HepG2 (cell line): Measurements from ENCODE around the gene DDOST. TPM values are rescaled to one million over a fixed set of nuclear protein-coding genes. Genes with fewer than 3 reads are reported as not detected.

Experiments
- GMEB1 ChIP-seq: sonication (generic); formaldehyde crosslinking; IDR thresholded peaks from 2 replicates; pipeline ENCODE4 v1.5.1; 2020; ENCODE audit warnings: missing genetic modification reagents, mild to moderate bottlenecking, borderline replicate concordance
- KLF12 ChIP-seq: sonication (generic); formaldehyde crosslinking; IDR thresholded peaks from 2 replicates; pipeline ENCODE4 v1.4.0; 2020; ENCODE audit warnings: missing genetic modification reagents, borderline replicate concordance
- LCORL ChIP-seq, 2 experiments: fragments of 450-650 bp in 1 of 2; sonication (generic) in 1 of 2; formaldehyde crosslinking in 1 of 2; IDR thresholded peaks; 2 replicates each; pipeline versions ENCODE4 v1.5.0 to v1.6.1; 2017 to 2020; ENCODE audit warnings: antibody characterized with exemption in 1 of 2, missing genetic modification reagents in 1 of 2
- MED8 ChIP-seq: sonication (generic); formaldehyde crosslinking; IDR thresholded peaks from 2 replicates; pipeline ENCODE4 v1.8.1; 2023; ENCODE audit warnings: mild to moderate bottlenecking, missing genetic modification reagents; ENCODE audit not compliant: insufficient replicate concordance
- NCOA2 ChIP-seq: sonication (generic); formaldehyde crosslinking; IDR thresholded peaks from 2 replicates; pipeline ENCODE4 v1.8.0; 2022; ENCODE audit warnings: inconsistent platforms
- NFRKB ChIP-seq: fragments of 450-650 bp; IDR thresholded peaks from 2 replicates; pipeline ENCODE4 v1.6.1; 2017
- POLR2AphosphoS2 ChIP-seq: IDR thresholded peaks from 2 replicates; pipeline ENCODE4 v1.6.1; 2011; ENCODE audit warnings: low read depth, low read length, improper control_type of control experiment
- SSRP1 ChIP-seq: IDR thresholded peaks from 2 replicates; pipeline ENCODE4 v1.6.1; 2016; ENCODE audit warnings: control low read depth
- ZNF251 ChIP-seq: sonication (generic); formaldehyde crosslinking; IDR thresholded peaks from 2 replicates; pipeline ENCODE4 v1.9.0; 2021; ENCODE audit warnings: mild to moderate bottlenecking, missing genetic modification reagents
- ZNF256 ChIP-seq: sonication (generic); formaldehyde crosslinking; conservative IDR thresholded peaks from 2 replicates; pipeline ENCODE4 v1.4.0; 2020; ENCODE audit warnings: missing genetic modification reagents
- ZNF546 ChIP-seq: sonication (generic); formaldehyde crosslinking; conservative IDR thresholded peaks from 2 replicates; pipeline ENCODE4 v1.8.1; 2023; ENCODE audit warnings: mild to moderate bottlenecking, missing genetic modification reagents
- ZNF766 ChIP-seq: sonication (generic); formaldehyde crosslinking; IDR thresholded peaks from 2 replicates; pipeline ENCODE4 v1.5.0; 2020; ENCODE audit warnings: missing genetic modification reagents, borderline replicate concordance
- ZNF792 ChIP-seq: IDR thresholded peaks from 2 replicates; pipeline ENCODE4 v1.6.1; 2016
- ZSCAN29 ChIP-seq: sonication (generic); formaldehyde crosslinking; conservative IDR thresholded peaks from 2 replicates; pipeline ENCODE4 v1.4.0; 2020; ENCODE audit warnings: mild to moderate bottlenecking, missing genetic modification reagents
- polyA plus RNA-seq, 8 experiments: library from polyadenylated mRNA; depleted of rRNA in 3 of 8; stranded (reverse) in 7 of 8; unstranded in 1 of 8; fragments of >200 nt; fragmentation: Illumina TruSeq in 4 of 8; extraction: Trizol in 4 of 8; gene quantifications; 2 replicates each; pipeline versions ENCODE4 v1.2.1 to v1.2.3, GENCODE V29; 2011 to 2016; ENCODE audit warnings: low read depth in 4 of 8, missing spikeins in 1 of 8, mixed read lengths in 1 of 8; ENCODE audit not compliant: insufficient read depth in 1 of 8
- total RNA-seq, 5 experiments: library from RNA; depleted of rRNA; stranded (reverse); fragments of >200 nt; fragmentation: Illumina TruSeq; extraction: Trizol; gene quantifications; 2 replicates each; pipeline ENCODE4 v1.2.3, GENCODE V29; 2016; ENCODE audit warnings: low read depth in 1 of 5
- TF ChIP-seq, protein P1 (sequence below): sonication (generic); formaldehyde crosslinking; IDR thresholded peaks from 2 replicates; pipeline ENCODE4 v1.5.0; 2020; ENCODE audit warnings: mild to moderate bottlenecking, missing genetic modification reagents, borderline replicate concordance
- TF ChIP-seq, protein P2 (sequence below): sonication (generic); formaldehyde crosslinking; IDR thresholded peaks from 2 replicates; pipeline ENCODE4 v1.5.1; 2020; ENCODE audit warnings: missing genetic modification reagents, mild to moderate bottlenecking, borderline replicate concordance
- TF ChIP-seq, protein P3 (sequence below): sonication (generic); formaldehyde crosslinking; IDR thresholded peaks from 2 replicates; pipeline ENCODE4 v1.4.0; 2020; ENCODE audit warnings: missing genetic modification reagents, borderline replicate concordance

Gene DDOST
- total and polyA plus RNA-seq, 2 of the 13 experiments (the other 11 are each of a cell fraction or from before 2014, with no cell fraction given), result 335 to 494 TPM

DNA sequence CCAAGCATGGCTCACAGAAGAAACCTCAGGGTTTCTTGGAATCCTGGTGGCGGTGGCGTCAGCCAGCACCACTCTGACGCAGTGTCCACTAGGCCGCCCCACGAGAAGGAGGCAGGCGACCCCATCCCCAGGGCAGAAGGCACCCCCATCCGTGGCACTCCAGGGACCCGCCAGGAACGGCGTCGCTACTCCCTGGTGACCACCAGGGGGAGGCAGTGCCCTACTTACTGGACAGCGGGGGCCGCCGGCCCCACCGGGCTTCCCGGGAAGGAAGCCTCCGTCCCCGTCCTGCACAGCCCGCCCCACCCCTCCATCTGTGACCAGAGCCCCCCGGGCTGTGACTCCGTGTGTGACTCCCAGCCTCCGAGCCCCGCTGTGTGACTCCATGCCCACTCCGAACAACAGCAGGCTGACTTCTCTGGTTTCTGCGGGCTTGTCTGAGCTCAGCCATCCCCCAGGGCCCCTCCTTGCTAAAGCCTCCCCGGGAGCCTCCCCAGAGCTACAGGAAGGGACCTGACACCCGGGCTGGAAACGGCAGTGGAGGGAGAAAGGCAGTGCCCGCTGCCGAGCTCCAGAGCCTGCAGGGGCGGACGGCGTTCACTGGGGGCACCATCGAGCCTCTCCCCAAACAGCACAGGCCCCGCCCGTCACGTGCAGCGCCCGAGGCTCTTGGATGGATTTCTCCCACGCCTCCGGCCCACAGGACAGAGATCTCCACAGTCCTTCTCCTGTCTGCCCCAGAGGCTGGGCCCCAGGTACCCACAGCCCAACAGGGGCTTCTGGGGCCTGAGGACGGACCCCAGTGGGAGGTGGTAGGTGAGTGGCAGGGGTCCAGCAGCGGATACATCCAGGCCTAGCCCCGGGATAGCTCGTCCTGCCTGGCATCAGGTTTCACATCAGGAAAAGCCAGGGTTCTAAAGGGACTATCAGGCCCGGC, 35.5 kb upstream of the DDOST start (continued):
- TF ChIP-seq ZNF251 (CRISPR knock-in tag) (no peak), KLF12 (CRISPR knock-in tag) (peak; percentile 91; the same call in 1 of the 2 replicates), ZNF256 (no peak), MED8 (no peak), SSRP1 (CRISPR knock-in tag) (no peak), POLR2AphosphoS2 (no peak), ZNF766 (CRISPR knock-in tag) (peak; percentile 46; the same call in 1 of the 2 replicates), ZSCAN29 (CRISPR knock-in tag) (0 out of 2 replicates have a peak, but pooled peaks have one; percentile 57), ZNF792 (CRISPR knock-in tag) (no peak), GMEB1 (CRISPR knock-in tag) (peak; percentile 51; the same call in 1 of the 2 replicates), LCORL (IDR thresholded peaks at IDR 0.05) (no peak), LCORL (CRISPR knock-in tag; IDR thresholded peaks at IDR 0.05) (peak; percentile 78), NCOA2 (no peak), ZNF546 (CRISPR knock-in tag) (0 out of 2 replicates have a peak, but pooled peaks have one; percentile 39), NFRKB (no peak)
- TF ChIP-seq, protein P1, sequence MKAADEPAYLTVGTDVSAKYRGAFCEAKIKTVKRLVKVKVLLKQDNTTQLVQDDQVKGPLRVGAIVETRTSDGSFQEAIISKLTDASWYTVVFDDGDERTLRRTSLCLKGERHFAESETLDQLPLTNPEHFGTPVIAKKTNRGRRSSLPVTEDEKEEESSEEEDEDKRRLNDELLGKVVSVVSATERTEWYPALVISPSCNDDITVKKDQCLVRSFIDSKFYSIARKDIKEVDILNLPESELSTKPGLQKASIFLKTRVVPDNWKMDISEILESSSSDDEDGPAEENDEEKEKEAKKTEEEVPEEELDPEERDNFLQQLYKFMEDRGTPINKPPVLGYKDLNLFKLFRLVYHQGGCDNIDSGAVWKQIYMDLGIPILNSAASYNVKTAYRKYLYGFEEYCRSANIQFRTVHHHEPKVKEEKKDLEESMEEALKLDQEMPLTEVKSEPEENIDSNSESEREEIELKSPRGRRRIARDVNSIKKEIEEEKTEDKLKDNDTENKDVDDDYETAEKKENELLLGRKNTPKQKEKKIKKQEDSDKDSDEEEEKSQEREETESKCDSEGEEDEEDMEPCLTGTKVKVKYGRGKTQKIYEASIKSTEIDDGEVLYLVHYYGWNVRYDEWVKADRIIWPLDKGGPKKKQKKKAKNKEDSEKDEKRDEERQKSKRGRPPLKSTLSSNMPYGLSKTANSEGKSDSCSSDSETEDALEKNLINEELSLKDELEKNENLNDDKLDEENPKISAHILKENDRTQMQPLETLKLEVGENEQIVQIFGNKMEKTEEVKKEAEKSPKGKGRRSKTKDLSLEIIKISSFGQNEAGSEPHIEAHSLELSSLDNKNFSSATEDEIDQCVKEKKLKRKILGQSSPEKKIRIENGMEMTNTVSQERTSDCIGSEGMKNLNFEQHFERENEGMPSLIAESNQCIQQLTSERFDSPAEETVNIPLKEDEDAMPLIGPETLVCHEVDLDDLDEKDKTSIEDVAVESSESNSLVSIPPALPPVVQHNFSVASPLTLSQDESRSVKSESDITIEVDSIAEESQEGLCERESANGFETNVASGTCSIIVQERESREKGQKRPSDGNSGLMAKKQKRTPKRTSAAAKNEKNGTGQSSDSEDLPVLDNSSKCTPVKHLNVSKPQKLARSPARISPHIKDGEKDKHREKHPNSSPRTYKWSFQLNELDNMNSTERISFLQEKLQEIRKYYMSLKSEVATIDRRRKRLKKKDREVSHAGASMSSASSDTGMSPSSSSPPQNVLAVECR, result peak; percentile 20; the same call in 1 of the 2 replicates
- TF ChIP-seq, protein P2, sequence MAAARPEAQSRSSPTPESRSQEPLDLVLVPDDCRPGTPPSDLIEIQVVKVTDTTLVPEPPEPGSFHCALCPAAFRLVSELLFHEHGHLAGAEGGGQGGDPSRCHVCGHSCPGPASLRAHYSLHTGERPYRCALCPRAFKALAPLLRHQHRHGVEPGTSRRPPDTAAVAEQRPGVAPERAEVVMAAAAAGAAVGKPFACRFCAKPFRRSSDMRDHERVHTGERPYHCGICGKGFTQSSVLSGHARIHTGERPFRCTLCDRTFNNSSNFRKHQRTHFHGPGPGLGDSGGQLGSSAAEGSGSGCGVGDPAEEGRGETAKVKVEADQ (CRISPR knock-in tag), result 0 out of 2 replicates have a peak, but pooled peaks have one; percentile 46
- TF ChIP-seq, protein P3, sequence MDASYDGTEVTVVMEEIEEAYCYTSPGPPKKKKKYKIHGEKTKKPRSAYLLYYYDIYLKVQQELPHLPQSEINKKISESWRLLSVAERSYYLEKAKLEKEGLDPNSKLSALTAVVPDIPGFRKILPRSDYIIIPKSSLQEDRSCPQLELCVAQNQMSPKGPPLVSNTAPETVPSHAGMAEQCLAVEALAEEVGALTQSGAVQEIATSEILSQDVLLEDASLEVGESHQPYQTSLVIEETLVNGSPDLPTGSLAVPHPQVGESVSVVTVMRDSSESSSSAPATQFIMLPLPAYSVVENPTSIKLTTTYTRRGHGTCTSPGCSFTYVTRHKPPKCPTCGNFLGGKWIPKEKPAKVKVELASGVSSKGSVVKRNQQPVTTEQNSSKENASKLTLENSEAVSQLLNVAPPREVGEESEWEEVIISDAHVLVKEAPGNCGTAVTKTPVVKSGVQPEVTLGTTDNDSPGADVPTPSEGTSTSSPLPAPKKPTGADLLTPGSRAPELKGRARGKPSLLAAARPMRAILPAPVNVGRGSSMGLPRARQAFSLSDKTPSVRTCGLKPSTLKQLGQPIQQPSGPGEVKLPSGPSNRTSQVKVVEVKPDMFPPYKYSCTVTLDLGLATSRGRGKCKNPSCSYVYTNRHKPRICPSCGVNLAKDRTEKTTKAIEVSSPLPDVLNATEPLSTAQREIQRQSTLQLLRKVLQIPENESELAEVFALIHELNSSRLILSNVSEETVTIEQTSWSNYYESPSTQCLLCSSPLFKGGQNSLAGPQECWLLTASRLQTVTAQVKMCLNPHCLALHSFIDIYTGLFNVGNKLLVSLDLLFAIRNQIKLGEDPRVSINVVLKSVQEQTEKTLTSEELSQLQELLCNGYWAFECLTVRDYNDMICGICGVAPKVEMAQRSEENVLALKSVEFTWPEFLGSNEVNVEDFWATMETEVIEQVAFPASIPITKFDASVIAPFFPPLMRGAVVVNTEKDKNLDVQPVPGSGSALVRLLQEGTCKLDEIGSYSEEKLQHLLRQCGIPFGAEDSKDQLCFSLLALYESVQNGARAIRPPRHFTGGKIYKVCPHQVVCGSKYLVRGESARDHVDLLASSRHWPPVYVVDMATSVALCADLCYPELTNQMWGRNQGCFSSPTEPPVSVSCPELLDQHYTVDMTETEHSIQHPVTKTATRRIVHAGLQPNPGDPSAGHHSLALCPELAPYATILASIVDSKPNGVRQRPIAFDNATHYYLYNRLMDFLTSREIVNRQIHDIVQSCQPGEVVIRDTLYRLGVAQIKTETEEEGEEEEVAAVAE (CRISPR knock-in tag), result no peak
